ENCODE data around the gene CDH11. TPM values are rescaled to one million over a fixed set of nuclear protein-coding genes. Genes with fewer than 3 reads are reported as not detected.

Gene CDH11
- total and polyA plus RNA-seq, 2 experiments from 2014 or later: 3.5 to 19.6 TPM

DNA sequence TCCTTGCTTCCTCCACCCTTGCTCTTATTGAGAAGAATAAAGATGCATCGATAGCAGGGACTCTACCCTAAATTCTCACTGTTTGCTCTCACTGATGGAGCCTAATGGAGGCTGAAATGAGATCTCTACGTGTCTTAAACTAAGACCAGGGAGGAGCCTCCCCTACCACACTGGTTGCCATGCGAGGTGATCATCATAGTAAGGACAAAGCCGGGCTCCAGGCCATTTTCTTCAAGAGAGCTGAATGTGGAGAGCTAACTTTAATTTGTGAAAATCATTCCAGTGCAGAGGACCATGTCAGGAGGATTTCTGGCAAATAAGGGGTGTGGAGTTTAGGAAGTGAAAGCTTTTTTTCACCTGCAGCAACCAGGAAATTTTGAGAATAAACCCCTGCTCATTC, 5.6 kb downstream of the CDH11 start:
- H3K27me3 Mint-ChIP-seq (ENCODE audit: insufficient read depth, low read depth, poor library complexity): peaks cover 15% of the 10 kb centered on the region
- Histone ChIP-seq H3K27ac (ENCODE audit: low read depth) (no peak overlapping the region), H3K4me3 (no peak overlapping the region), H3K9me2 (ENCODE audit: insufficient read depth) (no peaks in the 10 kb centered on the region), H3K4me2 (no peak overlapping the region), H3K4me1 (ENCODE audit: insufficient read depth) (peaks cover 32% of the 10 kb centered on the region), H3K79me2 (replicated peaks; ENCODE audit: insufficient read depth) (0 out of 2 replicates have a peak, but pooled peaks cover 6% of the 10 kb centered on the region), H2AFZ (no peak overlapping the region), H3K36me3 (ENCODE audit: insufficient read depth) (no peaks in the 10 kb centered on the region), H3K27me3 (ENCODE audit: insufficient read depth) (peaks cover 27% of the 10 kb centered on the region), H4K20me1 (replicated peaks; ENCODE audit: insufficient read depth) (no peaks in the 10 kb centered on the region), H3F3A (replicated peaks; ENCODE audit: low read depth) (no peaks in the 10 kb centered on the region)
- no peaks in the 10 kb centered on the region for H3K36me3 Mint-ChIP-seq (ENCODE audit: low read depth)
- no peak overlapping the region for H3K27ac Mint-ChIP-seq
- no peak for DNase-seq (ENCODE audit: low spot score)
- ATAC-seq: no peak
- H3K9me3 Mint-ChIP-seq: no peaks in the 10 kb centered on the region
- H3K4me3 Mint-ChIP-seq: no peak overlapping the region
- H3K4me1 Mint-ChIP-seq: peaks cover 32% of the 10 kb centered on the region
- TF ChIP-seq, protein P1, sequence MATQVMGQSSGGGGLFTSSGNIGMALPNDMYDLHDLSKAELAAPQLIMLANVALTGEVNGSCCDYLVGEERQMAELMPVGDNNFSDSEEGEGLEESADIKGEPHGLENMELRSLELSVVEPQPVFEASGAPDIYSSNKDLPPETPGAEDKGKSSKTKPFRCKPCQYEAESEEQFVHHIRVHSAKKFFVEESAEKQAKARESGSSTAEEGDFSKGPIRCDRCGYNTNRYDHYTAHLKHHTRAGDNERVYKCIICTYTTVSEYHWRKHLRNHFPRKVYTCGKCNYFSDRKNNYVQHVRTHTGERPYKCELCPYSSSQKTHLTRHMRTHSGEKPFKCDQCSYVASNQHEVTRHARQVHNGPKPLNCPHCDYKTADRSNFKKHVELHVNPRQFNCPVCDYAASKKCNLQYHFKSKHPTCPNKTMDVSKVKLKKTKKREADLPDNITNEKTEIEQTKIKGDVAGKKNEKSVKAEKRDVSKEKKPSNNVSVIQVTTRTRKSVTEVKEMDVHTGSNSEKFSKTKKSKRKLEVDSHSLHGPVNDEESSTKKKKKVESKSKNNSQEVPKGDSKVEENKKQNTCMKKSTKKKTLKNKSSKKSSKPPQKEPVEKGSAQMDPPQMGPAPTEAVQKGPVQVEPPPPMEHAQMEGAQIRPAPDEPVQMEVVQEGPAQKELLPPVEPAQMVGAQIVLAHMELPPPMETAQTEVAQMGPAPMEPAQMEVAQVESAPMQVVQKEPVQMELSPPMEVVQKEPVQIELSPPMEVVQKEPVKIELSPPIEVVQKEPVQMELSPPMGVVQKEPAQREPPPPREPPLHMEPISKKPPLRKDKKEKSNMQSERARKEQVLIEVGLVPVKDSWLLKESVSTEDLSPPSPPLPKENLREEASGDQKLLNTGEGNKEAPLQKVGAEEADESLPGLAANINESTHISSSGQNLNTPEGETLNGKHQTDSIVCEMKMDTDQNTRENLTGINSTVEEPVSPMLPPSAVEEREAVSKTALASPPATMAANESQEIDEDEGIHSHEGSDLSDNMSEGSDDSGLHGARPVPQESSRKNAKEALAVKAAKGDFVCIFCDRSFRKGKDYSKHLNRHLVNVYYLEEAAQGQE (IDR thresholded peaks at IDR 0.05; ENCODE audit: unreplicated experiment): no peak
- TF ChIP-seq, protein P2, sequence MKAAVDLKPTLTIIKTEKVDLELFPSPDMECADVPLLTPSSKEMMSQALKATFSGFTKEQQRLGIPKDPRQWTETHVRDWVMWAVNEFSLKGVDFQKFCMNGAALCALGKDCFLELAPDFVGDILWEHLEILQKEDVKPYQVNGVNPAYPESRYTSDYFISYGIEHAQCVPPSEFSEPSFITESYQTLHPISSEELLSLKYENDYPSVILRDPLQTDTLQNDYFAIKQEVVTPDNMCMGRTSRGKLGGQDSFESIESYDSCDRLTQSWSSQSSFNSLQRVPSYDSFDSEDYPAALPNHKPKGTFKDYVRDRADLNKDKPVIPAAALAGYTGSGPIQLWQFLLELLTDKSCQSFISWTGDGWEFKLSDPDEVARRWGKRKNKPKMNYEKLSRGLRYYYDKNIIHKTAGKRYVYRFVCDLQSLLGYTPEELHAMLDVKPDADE (IDR thresholded peaks at IDR 0.05): no peak

DNA sequence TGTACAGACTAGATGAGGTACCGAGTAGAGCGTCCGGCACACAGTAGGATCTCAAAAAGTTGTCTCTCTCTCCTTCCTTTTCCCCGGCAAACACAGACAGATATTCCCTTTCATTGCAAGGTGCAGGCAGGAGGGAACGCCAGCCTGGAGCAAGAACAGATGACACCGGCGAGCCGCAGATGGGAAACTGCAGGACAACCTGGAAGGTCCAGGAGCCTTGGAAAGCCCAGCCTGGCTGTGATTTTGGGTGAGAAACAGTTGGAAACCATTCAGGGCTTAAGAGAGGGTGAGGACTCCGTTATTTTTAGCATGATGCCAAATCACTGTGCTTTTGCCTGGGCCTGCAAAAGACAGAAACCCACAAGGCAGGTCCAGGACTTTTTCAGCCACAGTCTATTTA, 7.3 kb downstream of the CDH11 start:
- Histone ChIP-seq H3K4me2 (no peak overlapping the region), H2AFZ (no peak overlapping the region), H3K36me3 (ENCODE audit: insufficient read depth) (no peaks in the 10 kb centered on the region), H4K20me1 (replicated peaks; ENCODE audit: insufficient read depth) (no peaks in the 10 kb centered on the region), H3K4me3 (no peak overlapping the region), H3F3A (replicated peaks; ENCODE audit: low read depth) (no peaks in the 10 kb centered on the region), H3K27me3 (ENCODE audit: insufficient read depth) (peaks cover 10% of the 10 kb centered on the region), H3K27ac (ENCODE audit: low read depth) (no peak overlapping the region), H3K9me2 (ENCODE audit: insufficient read depth) (no peaks in the 10 kb centered on the region), H3K4me1 (ENCODE audit: insufficient read depth) (peaks cover 25% of the 10 kb centered on the region), H3K79me2 (replicated peaks; ENCODE audit: insufficient read depth) (0 out of 2 replicates have a peak, but pooled peaks cover 6% of the 10 kb centered on the region)
- H3K36me3 Mint-ChIP-seq (ENCODE audit: low read depth): no peaks in the 10 kb centered on the region
- DNase-seq (ENCODE audit: low spot score) (no peak), ATAC-seq (no peak)
- no peaks in the 10 kb centered on the region for H3K9me3 Mint-ChIP-seq
- H3K27ac Mint-ChIP-seq: no peak overlapping the region
- peaks cover 24% of the 10 kb centered on the region for H3K4me1 Mint-ChIP-seq
- H3K4me3 Mint-ChIP-seq: no peak overlapping the region
- no peaks in the 10 kb centered on the region for H3K27me3 Mint-ChIP-seq (ENCODE audit: insufficient read depth, low read depth, poor library complexity)
- no peak for TF ChIP-seq ZNF114 (CRISPR knock-in tag; IDR thresholded peaks at IDR 0.05)
- TF ChIP-seq JUNB (IDR thresholded peaks at IDR 0.05; ENCODE audit: unreplicated experiment): no peak
- TF ChIP-seq POLR2AphosphoS5 (IDR thresholded peaks at IDR 0.05; ENCODE audit: low read depth): no peak
- TF ChIP-seq, protein P3, sequence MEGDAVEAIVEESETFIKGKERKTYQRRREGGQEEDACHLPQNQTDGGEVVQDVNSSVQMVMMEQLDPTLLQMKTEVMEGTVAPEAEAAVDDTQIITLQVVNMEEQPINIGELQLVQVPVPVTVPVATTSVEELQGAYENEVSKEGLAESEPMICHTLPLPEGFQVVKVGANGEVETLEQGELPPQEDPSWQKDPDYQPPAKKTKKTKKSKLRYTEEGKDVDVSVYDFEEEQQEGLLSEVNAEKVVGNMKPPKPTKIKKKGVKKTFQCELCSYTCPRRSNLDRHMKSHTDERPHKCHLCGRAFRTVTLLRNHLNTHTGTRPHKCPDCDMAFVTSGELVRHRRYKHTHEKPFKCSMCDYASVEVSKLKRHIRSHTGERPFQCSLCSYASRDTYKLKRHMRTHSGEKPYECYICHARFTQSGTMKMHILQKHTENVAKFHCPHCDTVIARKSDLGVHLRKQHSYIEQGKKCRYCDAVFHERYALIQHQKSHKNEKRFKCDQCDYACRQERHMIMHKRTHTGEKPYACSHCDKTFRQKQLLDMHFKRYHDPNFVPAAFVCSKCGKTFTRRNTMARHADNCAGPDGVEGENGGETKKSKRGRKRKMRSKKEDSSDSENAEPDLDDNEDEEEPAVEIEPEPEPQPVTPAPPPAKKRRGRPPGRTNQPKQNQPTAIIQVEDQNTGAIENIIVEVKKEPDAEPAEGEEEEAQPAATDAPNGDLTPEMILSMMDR (conservative IDR thresholded peaks at IDR 0.05; ENCODE audit: low read depth in 2 of 2): no peak
- TF ChIP-seq ZNF331 (CRISPR knock-in tag; IDR thresholded peaks at IDR 0.05; ENCODE audit: low read depth): no peak
- no peak for TF ChIP-seq CREB1 (CRISPR knock-in tag; IDR thresholded peaks at IDR 0.05; ENCODE audit: low read depth)
- TF ChIP-seq, protein P4, sequence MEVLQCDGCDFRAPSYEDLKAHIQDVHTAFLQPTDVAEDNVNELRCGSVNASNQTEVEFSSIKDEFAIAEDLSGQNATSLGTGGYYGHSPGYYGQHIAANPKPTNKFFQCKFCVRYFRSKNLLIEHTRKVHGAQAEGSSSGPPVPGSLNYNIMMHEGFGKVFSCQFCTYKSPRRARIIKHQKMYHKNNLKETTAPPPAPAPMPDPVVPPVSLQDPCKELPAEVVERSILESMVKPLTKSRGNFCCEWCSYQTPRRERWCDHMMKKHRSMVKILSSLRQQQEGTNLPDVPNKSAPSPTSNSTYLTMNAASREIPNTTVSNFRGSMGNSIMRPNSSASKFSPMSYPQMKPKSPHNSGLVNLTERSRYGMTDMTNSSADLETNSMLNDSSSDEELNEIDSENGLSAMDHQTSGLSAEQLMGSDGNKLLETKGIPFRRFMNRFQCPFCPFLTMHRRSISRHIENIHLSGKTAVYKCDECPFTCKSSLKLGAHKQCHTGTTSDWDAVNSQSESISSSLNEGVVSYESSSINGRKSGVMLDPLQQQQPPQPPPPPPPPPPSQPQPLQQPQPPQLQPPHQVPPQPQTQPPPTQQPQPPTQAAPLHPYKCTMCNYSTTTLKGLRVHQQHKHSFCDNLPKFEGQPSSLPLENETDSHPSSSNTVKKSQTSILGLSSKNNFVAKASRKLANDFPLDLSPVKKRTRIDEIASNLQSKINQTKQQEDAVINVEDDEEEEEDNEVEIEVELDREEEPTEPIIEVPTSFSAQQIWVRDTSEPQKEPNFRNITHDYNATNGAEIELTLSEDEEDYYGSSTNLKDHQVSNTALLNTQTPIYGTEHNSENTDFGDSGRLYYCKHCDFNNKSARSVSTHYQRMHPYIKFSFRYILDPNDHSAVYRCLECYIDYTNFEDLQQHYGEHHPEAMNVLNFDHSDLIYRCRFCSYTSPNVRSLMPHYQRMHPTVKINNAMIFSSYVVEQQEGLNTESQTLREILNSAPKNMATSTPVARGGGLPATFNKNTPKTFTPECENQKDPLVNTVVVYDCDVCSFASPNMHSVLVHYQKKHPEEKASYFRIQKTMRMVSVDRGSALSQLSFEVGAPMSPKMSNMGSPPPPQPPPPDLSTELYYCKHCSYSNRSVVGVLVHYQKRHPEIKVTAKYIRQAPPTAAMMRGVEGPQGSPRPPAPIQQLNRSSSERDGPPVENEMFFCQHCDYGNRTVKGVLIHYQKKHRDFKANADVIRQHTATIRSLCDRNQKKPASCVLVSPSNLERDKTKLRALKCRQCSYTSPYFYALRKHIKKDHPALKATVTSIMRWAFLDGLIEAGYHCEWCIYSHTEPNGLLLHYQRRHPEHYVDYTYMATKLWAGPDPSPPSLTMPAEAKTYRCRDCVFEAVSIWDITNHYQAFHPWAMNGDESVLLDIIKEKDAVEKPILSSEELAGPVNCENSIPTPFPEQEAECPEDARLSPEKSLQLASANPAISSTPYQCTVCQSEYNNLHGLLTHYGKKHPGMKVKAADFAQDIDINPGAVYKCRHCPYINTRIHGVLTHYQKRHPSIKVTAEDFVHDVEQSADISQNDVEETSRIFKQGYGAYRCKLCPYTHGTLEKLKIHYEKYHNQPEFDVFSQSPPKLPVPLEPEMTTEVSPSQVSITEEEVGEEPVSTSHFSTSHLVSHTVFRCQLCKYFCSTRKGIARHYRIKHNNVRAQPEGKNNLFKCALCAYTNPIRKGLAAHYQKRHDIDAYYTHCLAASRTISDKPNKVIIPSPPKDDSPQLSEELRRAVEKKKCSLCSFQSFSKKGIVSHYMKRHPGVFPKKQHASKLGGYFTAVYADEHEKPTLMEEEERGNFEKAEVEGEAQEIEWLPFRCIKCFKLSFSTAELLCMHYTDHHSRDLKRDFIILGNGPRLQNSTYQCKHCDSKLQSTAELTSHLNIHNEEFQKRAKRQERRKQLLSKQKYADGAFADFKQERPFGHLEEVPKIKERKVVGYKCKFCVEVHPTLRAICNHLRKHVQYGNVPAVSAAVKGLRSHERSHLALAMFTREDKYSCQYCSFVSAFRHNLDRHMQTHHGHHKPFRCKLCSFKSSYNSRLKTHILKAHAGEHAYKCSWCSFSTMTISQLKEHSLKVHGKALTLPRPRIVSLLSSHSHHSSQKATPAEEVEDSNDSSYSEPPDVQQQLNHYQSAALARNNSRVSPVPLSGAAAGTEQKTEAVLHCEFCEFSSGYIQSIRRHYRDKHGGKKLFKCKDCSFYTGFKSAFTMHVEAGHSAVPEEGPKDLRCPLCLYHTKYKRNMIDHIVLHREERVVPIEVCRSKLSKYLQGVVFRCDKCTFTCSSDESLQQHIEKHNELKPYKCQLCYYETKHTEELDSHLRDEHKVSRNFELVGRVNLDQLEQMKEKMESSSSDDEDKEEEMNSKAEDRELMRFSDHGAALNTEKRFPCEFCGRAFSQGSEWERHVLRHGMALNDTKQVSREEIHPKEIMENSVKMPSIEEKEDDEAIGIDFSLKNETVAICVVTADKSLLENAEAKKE (CRISPR knock-in tag; IDR thresholded peaks at IDR 0.05): no peak
